ENCODE results near the gene ARMH2.

GRCh38 chr6:24774696-24775519 lies 23.8 kb downstream of the ARMH2 start, which contains the start of gene GMNN:
- TF ChIP-seq POLR2A (IDR thresholded peaks at IDR 0.05): peak; percentile 59
- TF ChIP-seq CTCF (IDR thresholded peaks at IDR 0.05): no peak
